ENCODE data around the gene TBC1D9B. TPM values are rescaled to one million over a fixed set of nuclear protein-coding genes. Genes with fewer than 3 reads are reported as not detected.
A peak's percentile ranks its signal among the peaks of the same experiment; 100 is the strongest.

The TBC1D9B gene
- total RNA-seq, 1 donor from 2014 or later: 125 TPM

DNA sequence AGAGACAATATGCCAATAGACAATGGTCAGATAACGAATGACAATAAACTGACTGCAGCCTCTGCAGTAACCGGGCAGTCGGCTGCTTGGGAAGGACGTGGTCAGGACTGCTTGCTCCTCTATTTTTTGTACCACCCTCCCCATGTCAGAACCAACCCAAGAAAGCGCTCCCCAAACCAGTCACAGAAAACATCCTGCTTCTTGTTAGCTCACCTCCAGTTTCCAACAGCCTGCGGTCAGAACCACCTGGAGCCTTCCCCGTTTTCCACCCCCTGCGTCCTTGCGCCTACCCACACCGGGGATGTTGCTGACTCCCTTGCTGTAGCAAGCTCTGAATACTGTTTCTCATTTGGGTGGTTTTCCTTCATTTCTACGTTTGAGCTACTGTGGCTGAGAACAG, 47.4 kb downstream of the TBC1D9B start:
- TF ChIP-seq POLR2AphosphoS5 (IDR thresholded peaks at IDR 0.05; ENCODE audit: insufficient read depth in 1 of 2, low read depth in 1 of 2) (no peak), POLR2A (IDR thresholded peaks at IDR 0.05) (no peak)
- TF ChIP-seq, protein P1, sequence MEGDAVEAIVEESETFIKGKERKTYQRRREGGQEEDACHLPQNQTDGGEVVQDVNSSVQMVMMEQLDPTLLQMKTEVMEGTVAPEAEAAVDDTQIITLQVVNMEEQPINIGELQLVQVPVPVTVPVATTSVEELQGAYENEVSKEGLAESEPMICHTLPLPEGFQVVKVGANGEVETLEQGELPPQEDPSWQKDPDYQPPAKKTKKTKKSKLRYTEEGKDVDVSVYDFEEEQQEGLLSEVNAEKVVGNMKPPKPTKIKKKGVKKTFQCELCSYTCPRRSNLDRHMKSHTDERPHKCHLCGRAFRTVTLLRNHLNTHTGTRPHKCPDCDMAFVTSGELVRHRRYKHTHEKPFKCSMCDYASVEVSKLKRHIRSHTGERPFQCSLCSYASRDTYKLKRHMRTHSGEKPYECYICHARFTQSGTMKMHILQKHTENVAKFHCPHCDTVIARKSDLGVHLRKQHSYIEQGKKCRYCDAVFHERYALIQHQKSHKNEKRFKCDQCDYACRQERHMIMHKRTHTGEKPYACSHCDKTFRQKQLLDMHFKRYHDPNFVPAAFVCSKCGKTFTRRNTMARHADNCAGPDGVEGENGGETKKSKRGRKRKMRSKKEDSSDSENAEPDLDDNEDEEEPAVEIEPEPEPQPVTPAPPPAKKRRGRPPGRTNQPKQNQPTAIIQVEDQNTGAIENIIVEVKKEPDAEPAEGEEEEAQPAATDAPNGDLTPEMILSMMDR (IDR thresholded peaks at IDR 0.05): no peak
- Histone ChIP-seq H3K36me3 (peaks cover 7 to 32% of the 10 kb centered on the region in 2 donors), H3K27ac (no peak overlapping the region), H3K4me3 (no peak overlapping the region), H3K27me3 (no peaks in the 10 kb centered on the region), H3K4me1 (peaks cover 31% of the 10 kb centered on the region), H3K9me3 (no peaks in the 10 kb centered on the region)
- intact Hi-C loops (cut with DNase I): no loop called here
- DNase-seq (ENCODE audit: extremely low spot score in 2 of 2): no peak

DNA sequence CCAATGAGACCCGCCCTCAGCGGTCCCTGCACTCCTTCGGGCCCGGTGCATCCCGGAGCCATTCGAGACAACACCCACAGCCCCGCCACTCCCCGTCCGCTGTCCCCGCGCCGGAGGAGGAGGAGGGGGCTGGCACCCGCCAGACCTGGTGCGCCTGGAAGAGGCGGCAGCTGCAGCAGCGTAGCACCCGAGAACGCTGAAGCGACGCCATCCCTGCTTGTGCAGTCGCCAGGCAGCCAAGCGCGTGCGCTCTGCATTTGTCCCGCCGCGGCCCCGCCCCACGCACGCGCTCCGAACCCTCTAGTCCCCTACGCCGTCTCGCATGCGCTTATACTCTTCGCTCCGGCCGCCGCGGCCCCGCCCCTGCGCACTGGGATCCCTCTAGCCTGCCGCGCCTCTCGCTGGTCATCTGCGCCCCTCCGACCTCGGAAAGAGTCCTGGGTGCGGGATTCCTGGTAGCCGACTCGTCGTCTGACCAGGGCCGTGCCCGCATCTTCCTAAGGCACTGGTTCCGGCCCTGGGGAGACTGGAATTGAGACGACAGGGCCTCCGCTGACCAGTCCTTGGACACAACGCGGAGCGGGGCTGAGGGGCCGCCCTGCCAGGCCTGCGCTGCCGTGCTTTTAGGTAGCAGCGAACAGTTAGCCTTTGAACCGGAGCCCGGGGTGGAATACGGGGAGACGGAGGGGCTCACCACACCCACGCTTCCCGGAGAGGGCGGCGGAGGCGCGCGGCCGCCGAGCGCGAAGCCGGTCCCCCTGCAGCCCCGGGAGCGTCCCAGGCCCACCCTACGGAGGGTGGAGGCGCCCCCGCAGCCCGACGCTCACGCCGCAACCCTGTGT, 48.9 kb downstream of the TBC1D9B start, which contains the start of gene MRNIP:
Gene MRNIP (minus strand): TSS at position 232 of the 842 bp plus-strand sequence. CDS start 21 bp downstream, at position 211.
- TF ChIP-seq POLR2AphosphoS5 (IDR thresholded peaks at IDR 0.05; ENCODE audit: insufficient read depth in 1 of 2, low read depth in 1 of 2) (peak; percentile 92 to 97), POLR2A (IDR thresholded peaks at IDR 0.05) (peak; percentile 31 to 61)
- TF ChIP-seq, protein P1 (IDR thresholded peaks at IDR 0.05): peak in 1 of 3 experiments; percentile 48
- H3K27ac ChIP-seq: peak within 1 kb of the TSS; percentile 96
- no peaks in the 10 kb centered on the region for H3K27me3 ChIP-seq
- DNase-seq (ENCODE audit: extremely low spot score in 2 of 2): peak in 1 of 2 donors; percentile 95
- no peaks in the 10 kb centered on the region for H3K9me3 ChIP-seq
- peaks cover 7 to 18% of the 10 kb centered on the region in 2 donors for H3K36me3 ChIP-seq
- intact Hi-C loops (cut with DNase I): loop anchor here (10.0 kb wide), 2 partner anchors 54 to 104 kb away; partner anchors contain the start of gene MGAT4B
- peaks cover 36% of the 10 kb centered on the region for H3K4me1 ChIP-seq
- peak within 1 kb of the TSS; percentile 95 to 97 for H3K4me3 ChIP-seq

DNA sequence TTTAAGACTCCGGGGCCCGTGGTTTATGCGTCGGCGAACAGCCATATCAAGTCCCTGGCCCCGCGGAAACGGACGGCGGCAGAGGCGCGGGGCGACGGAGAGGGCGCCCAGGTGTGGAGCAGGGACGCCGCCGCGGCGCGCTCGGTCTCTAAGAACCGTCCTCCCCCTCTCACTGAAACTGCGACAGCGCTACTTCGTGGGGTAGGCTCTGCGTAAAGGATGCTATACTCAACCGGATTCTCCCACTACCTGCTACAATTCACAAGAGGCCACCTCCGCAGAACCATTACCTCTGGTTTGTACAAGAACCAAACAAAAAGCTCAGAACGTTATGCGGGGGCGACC, 49.5 kb downstream of the TBC1D9B start:
- peak overlapping the region; percentile 95 to 97 for H3K4me3 ChIP-seq
- no peak for DNase-seq (ENCODE audit: extremely low spot score in 2 of 2)
- peaks cover 7 to 14% of the 10 kb centered on the region in 2 donors for H3K36me3 ChIP-seq
- H3K9me3 ChIP-seq: no peaks in the 10 kb centered on the region
- TF ChIP-seq POLR2A (IDR thresholded peaks at IDR 0.05) (no peak), POLR2AphosphoS5 (IDR thresholded peaks at IDR 0.05; ENCODE audit: insufficient read depth in 1 of 2, low read depth in 1 of 2) (no peak)
- TF ChIP-seq, protein P1 (IDR thresholded peaks at IDR 0.05): no peak
- H3K27me3 ChIP-seq: no peaks in the 10 kb centered on the region
- H3K27ac ChIP-seq: peak overlapping the region; percentile 96
- intact Hi-C loops (cut with DNase I): loop anchor here (10.0 kb wide), 2 partner anchors 53 to 103 kb away; partner anchors contain the start of gene MGAT4B
- H3K4me1 ChIP-seq: peaks cover 36% of the 10 kb centered on the region

DNA sequence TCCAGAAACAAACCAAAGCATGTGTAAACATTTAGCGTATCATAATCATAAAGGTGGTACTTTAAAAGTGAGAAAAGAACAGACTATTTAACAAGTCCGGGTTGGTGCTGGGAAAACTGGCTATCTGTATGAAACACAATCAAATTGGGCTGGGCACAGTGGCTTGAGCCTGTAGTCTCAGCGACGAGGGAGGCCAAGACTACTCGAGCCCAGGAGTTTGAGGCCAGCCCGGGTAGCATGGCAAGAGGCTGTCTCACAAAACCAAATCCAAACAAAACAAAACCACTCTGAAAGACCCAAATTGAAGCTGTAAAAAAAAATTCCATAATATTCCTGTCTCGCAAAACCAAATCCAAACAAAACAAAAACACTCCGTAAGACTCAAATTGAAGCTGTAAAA, 53.3 kb downstream of the TBC1D9B start:
- H3K4me1 ChIP-seq: peaks cover 25% of the 10 kb centered on the region
- TF ChIP-seq POLR2A (IDR thresholded peaks at IDR 0.05): no peak
- TF ChIP-seq, protein P1 (IDR thresholded peaks at IDR 0.05): no peak
- no peak for TF ChIP-seq POLR2AphosphoS5 (IDR thresholded peaks at IDR 0.05; ENCODE audit: insufficient read depth in 1 of 2, low read depth in 1 of 2)
- no peak overlapping the region for H3K27ac ChIP-seq
- no peaks in the 10 kb centered on the region for H3K27me3 ChIP-seq
- DNase-seq (ENCODE audit: extremely low spot score in 2 of 2): no peak
- no peak overlapping the region for H3K4me3 ChIP-seq
- intact Hi-C loops (cut with DNase I): loop anchor here (10.0 kb wide), 2 partner anchors 50 to 100 kb away; partner anchors contain the start of gene MGAT4B
- H3K9me3 ChIP-seq: no peaks in the 10 kb centered on the region
- peaks cover 0 to 40% of the 10 kb centered on the region in 2 donors for H3K36me3 ChIP-seq

Measured in vagina (tissue), 2 donors.